Activated CD8-positive, alpha-beta T cell treated with anti-CD3 and anti-CD28 coated beads for 36 hours (primary cell): ENCODE results near the gene ADARB1. TPM values are rescaled to one million over a fixed set of nuclear protein-coding genes. Genes with fewer than 3 reads are reported as not detected.

Experiments
- ATAC-seq: fragments of 200-7000 bp; cut with Tn5 transposase; one replicate; pipeline ENCODE4 v1.10.0; 2021; ENCODE audit warnings: mild to moderate bottlenecking, moderate library complexity
- CTCF ChIA-PET: fragments of 350-600 bp; sonication (Branson Sonifier 250); formaldehyde crosslinking; loops from one replicate; lab custom pipeline; 2021; ENCODE audit warnings: antibody characterized with exemption; lab: Charles Lee
- POLR2A ChIA-PET: fragments of 350-600 bp; sonication (Branson Sonifier 250); formaldehyde crosslinking; loops from one replicate; lab custom pipeline; 2021; ENCODE audit warnings: antibody characterized with exemption; lab: Charles Lee
- DNase-seq: peaks from one replicate; pipeline ENCODE4 v3.0.0-alpha.2; 2020
- H3K27ac Mint-ChIP-seq: one replicate; pipeline ENCODE4 v1.8.0; 2021; ENCODE audit warnings: mild to moderate bottlenecking, mixed read lengths
- H3K27me3 Mint-ChIP-seq: one replicate; pipeline ENCODE4 v1.8.0; 2021; ENCODE audit warnings: mixed read lengths
- H3K36me3 Mint-ChIP-seq: one replicate; pipeline ENCODE4 v1.8.0; 2021; ENCODE audit warnings: low read depth, mixed read lengths
- H3K4me1 Mint-ChIP-seq: one replicate; pipeline ENCODE4 v1.8.0; 2021; ENCODE audit warnings: low read depth, mixed read lengths
- H3K4me3 Mint-ChIP-seq: one replicate; pipeline ENCODE4 v1.8.0; 2021; ENCODE audit warnings: mild to moderate bottlenecking, moderate library complexity, mixed read lengths
- H3K9me3 Mint-ChIP-seq: one replicate; pipeline ENCODE4 v1.8.0; 2021; ENCODE audit warnings: mixed read lengths
- intact Hi-C: fragments of 100-400 bp; cut with micrococcal nuclease; formaldehyde crosslinking; loops from one replicate; pipeline ENCODE4 v1.10.0; 2022
- total RNA-seq, 2 experiments: library from RNA; stranded (reverse); gene quantifications; one replicate each; pipeline ENCODE4 v1.2.3, GENCODE V29; 2021
- TF ChIP-seq, protein P1 (sequence below): fragments of 200-600 bp; IDR thresholded peaks from one replicate; pipeline ENCODE4 v1.8.0; 2022; ENCODE audit warnings: antibody characterized with exemption, mild to moderate bottlenecking

Gene ADARB1
- total RNA-seq, 2 experiments from 2014 or later, result 36.2 to 37.1 TPM

DNA sequence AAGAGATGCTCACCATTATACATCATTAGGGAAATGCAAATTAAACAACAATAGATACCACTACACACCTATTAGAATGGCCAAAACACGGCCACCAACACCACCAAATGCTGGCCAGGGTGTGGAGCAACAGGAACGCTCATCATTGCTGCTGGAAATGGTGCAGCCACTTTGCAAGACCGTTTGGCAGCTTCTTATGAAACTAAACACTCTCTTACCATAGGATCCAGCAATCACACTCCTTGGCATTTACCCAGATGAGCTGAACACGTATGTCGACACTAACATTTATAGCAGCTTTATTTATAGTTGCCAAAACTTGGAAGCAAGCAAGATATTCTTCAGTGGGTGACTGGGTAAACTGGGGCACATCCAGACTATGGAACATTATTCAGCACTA is 28.9 kb upstream of the ADARB1 start:
- ATAC-seq, result no peak
- Mint-ChIP-seq H3K4me1 (no peaks in the 10 kb centered on the region), H3K27me3 (peaks cover 10% of the 10 kb centered on the region), H3K4me3 (no peak overlapping the region), H3K9me3 (peaks cover 15% of the 10 kb centered on the region), H3K36me3 (no peaks in the 10 kb centered on the region), H3K27ac (no peak overlapping the region)
- DNase-seq, result no peak
- CTCF ChIA-PET, result interaction anchor here (0.7 to 1.2 kb wide), 3 partner anchors 83 to 92 kb away, joined by 3 read pairs; no protein-coding TSS in a partner anchor
- POLR2A ChIA-PET, result no interaction called here
- intact Hi-C loops, result no loop called here
- TF ChIP-seq, protein P1, sequence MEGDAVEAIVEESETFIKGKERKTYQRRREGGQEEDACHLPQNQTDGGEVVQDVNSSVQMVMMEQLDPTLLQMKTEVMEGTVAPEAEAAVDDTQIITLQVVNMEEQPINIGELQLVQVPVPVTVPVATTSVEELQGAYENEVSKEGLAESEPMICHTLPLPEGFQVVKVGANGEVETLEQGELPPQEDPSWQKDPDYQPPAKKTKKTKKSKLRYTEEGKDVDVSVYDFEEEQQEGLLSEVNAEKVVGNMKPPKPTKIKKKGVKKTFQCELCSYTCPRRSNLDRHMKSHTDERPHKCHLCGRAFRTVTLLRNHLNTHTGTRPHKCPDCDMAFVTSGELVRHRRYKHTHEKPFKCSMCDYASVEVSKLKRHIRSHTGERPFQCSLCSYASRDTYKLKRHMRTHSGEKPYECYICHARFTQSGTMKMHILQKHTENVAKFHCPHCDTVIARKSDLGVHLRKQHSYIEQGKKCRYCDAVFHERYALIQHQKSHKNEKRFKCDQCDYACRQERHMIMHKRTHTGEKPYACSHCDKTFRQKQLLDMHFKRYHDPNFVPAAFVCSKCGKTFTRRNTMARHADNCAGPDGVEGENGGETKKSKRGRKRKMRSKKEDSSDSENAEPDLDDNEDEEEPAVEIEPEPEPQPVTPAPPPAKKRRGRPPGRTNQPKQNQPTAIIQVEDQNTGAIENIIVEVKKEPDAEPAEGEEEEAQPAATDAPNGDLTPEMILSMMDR, result no peak

DNA sequence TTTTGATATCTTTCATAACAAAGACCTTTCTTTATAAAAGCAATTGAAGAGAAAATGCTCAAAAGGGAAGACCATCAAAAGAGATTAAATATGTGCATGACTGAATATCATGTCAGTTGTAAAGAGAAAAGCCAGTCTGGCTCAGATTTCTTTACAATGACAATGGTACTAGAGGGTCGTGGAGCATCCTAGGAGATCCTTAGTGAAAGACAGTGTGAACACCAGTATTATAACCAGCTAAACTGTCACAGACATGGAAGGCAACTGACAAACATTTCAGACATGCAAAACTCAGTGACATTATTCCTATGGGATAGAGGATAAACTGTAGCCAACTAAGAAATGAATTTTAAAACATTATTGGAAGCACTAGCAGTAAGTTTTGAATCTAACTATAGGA is 27.1 kb upstream of the ADARB1 start:
- Mint-ChIP-seq H3K36me3 (no peaks in the 10 kb centered on the region), H3K9me3 (peaks cover 15% of the 10 kb centered on the region), H3K4me1 (no peaks in the 10 kb centered on the region), H3K27me3 (peaks cover 6% of the 10 kb centered on the region), H3K27ac (no peak overlapping the region), H3K4me3 (no peak overlapping the region)
- DNase-seq (no peak), ATAC-seq (no peak)
- TF ChIP-seq, protein P1, result no peak
- intact Hi-C loops, result no loop called here
- POLR2A ChIA-PET, result no interaction called here
- CTCF ChIA-PET, result interaction anchor here (2.9 kb wide), 1 partner anchor 91 kb away, joined by 13 read pairs; no protein-coding TSS in a partner anchor

DNA sequence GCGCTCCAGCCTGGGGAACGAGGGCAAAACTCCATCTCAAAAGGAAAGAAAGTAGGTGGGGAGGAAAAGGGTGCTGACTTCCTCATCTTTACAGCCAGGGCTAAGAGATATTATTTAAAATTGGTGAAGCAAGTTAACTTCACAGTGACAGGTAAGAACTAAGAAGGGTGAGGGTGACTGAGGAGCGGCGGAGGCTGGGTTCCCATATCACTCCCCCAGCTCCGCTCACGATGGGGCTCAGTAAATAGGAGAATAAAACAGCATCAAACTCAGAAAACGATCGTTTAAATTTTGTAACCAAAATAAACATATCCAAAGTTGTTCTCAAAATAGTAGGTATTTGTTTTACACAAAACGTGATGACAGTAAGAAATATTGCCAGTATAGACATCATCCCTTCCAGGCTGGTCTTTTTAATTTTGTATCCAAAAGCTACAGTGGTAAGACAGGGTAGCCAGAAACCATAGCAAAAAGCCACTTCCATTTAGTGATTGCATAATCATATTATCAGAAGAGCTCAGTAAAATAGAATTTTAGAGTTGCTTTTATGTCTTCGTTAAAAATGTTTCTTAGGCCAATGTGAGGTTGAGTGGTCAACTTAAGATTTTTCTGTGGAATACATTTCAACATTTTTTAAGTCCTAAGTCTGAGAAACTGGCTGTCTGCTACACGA is 26.2 kb upstream of the ADARB1 start:
- no peak for ATAC-seq
- Mint-ChIP-seq H3K36me3 (no peaks in the 10 kb centered on the region), H3K4me3 (no peak overlapping the region), H3K9me3 (peaks cover 15% of the 10 kb centered on the region), H3K27ac (no peak overlapping the region), H3K4me1 (no peaks in the 10 kb centered on the region), H3K27me3 (peaks cover 6% of the 10 kb centered on the region)
- no peak for DNase-seq
- intact Hi-C loops, result no loop called here
- TF ChIP-seq, protein P1, result no peak
- ChIA-PET POLR2A (no interaction called here), CTCF (interaction anchor here (0.6 to 2.9 kb wide), 2 partner anchors 80 to 90 kb away, joined by 4 to 13 read pairs; no protein-coding TSS in a partner anchor)

DNA sequence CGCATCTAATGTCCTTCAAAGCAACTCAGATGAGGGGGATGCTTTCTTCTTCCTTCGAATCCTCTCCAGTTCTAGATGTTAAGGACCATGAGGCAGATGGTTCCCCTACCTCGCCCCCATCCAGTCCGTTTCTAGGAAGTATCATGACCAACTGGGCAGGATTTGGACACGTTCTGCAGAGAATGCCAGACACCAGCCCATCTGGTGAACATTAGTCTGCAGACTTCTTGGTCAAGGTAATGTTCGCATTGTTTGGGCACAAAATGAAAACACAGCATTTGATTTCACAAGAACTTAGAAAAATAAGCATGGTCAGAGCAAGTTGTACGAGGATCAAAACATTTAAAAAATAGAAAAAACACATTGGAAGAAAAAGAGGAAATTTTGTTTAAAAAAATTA is 25.4 kb upstream of the ADARB1 start:
- Mint-ChIP-seq H3K4me1 (no peaks in the 10 kb centered on the region), H3K27me3 (peaks cover 6% of the 10 kb centered on the region), H3K9me3 (peaks cover 15% of the 10 kb centered on the region), H3K4me3 (no peak overlapping the region), H3K36me3 (no peaks in the 10 kb centered on the region), H3K27ac (no peak overlapping the region)
- POLR2A ChIA-PET, result no interaction called here
- DNase-seq, result no peak
- CTCF ChIA-PET, result interaction anchor here (0.6 to 2.9 kb wide), 2 partner anchors 79 to 90 kb away, joined by 4 to 13 read pairs; no protein-coding TSS in a partner anchor
- TF ChIP-seq, protein P1, result no peak
- ATAC-seq, result no peak
- intact Hi-C loops, result no loop called here

DNA sequence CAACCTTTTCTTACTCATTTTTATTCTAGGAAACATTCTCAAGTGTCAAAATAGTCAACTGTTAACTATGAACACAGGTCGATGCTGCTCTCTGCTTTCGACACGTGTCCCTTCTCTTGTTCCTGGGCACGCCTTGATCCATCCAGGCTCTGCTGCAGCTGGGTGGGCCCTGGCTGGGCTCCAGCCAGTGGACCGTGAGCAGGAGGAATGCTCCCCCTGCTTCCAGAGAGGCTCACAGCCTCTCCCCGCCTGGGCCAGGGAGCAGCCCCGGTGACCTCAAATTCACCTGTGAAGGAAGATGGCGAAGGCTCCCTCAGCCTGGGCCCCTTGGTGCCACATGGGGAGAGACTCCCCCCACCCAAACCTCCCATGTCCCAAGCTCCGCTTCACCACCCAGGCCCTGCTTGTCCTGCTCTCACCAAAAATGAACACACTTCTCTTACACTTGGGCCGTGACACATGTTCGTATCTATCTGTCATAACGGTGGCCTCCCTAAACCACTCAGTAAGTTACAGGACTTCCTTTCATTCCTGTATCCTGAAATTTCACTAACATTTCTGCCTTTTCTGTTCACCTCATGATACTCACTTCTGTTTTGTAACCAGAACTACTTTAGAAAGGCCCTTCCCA is 24.6 kb upstream of the ADARB1 start:
- Mint-ChIP-seq H3K36me3 (no peaks in the 10 kb centered on the region), H3K9me3 (peaks cover 15% of the 10 kb centered on the region), H3K4me1 (no peaks in the 10 kb centered on the region), H3K27ac (no peak overlapping the region), H3K4me3 (no peak overlapping the region), H3K27me3 (peaks cover 7% of the 10 kb centered on the region)
- TF ChIP-seq, protein P1, result no peak
- ChIA-PET CTCF (interaction anchor here (1.3 kb wide), 1 partner anchor 78 kb away, joined by 5 read pairs; no protein-coding TSS in a partner anchor), POLR2A (no interaction called here)
- DNase-seq, result no peak
- ATAC-seq, result no peak
- intact Hi-C loops, result no loop called here
